IPS-NIHi11 (cell line): Measurements from ENCODE around the gene SERTAD3.
"Not testable (repeated sequence)": the region's sequence is repeated elsewhere in the genome, so short reads cannot be mapped to it uniquely, and the experiment has no call there.

ENCODE experiments used
- DNase-seq: peaks from one replicate; pipeline ENCODE4 v3.0.0; 2012; ENCODE audit warnings: mixed read lengths, low spot score

SERTAD3 gene, protein sequence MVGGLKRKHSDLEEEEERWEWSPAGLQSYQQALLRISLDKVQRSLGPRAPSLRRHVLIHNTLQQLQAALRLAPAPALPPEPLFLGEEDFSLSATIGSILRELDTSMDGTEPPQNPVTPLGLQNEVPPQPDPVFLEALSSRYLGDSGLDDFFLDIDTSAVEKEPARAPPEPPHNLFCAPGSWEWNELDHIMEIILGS

GRCh38 chr19:40444000-40444824, at the start of gene SERTAD3:
TSS of gene SERTAD3 (minus strand) at chr19:40444335. CDS start at chr19:40442080, 2,255 bp downstream.
- peak; percentile 93 for DNase-seq

DNA sequence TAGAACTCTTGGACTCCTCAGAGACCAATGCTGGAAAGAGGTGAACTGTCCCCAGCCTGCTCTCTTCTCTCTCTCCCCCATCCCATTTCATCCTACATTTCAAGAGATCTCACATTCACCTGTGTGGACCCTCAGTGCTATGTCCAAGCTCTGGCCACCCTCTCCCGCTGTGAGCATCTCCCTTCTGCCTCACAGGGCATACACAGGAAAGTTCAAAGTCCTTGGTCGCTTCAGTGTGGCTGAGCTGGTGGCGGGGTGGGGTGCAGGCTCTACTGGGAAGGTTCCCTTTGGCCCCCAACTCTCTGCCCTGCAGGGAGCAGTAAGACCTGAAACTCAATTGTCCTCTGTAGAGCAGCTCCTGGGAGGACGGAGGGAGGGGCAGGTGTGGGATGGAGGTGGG, 49.6 kb upstream of the SERTAD3 start:
- DNase-seq = no peak

- DNase-seq = no peak
Observed at GRCh38 chr19:40492274-40492673, 48.1 kb upstream of the SERTAD3 start.

- DNase-seq = peak; percentile 62
Observed at GRCh38 chr19:40489882-40490230, 45.7 kb upstream of the SERTAD3 start.

DNA sequence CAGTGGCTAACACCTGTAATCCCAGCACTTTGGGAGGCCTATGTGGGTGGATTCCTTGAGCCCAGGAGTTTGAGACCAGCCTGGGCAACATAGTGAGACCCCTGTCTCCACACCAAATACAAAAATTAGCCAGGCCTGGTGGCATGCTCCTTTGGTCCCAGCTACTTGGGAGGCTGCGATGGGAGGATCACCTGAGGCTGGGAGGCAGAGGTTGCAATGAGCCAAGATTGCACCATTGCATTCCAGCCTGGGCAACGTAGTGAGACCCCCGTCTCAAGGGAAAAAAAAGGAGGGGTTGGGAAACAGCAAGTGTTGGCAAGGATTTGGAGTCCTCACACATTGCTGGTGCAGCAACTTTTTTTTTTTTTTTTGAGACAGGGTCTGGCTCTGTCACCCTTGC, 41.9 kb upstream of the SERTAD3 start:
- no peak for DNase-seq

- DNase-seq = not testable (repeated sequence)
Observed at GRCh38 chr19:40475878-40476644, 31.9 kb upstream of the SERTAD3 start.

DNA sequence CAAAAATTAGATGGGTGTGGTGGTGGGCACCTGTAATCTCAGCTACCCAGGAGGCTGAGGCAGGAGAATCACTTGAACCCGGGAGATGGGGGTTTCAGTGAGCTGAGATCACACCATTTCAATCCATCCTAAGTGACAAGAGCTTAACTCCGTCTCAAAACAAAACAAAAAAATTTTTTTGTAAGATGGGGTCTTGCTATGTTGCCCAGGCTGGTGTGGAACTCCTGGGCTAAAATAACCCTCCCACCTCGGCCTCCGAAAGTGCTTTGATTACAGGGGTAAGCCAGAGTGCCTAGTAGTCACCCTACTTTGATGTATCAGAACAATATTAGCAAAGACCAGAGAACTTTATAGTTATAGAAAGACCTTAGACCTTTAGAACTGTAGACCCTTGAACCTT, 30.6 kb upstream of the SERTAD3 start:
- no peak for DNase-seq

DNA sequence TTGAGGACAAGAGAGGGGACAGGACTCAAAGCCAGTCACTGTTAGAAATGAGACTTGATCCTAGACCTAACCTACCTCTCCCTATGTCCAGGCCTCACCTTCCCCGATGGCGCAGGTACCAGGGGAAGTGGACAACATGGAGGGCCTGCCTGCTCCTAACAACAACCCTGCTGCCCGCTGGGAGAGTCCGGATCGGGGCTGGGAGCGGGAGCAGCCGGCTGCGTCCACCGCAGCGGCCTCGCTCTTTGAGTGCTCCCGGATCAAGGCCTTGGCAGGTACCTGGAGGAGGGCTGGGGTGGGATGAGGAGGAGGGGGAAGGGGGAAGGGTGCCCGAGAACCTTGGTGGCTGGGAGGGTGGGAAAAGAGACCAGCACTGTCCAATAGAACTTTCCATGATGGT, 28.4 kb upstream of the SERTAD3 start:
- no peak for DNase-seq

DNA sequence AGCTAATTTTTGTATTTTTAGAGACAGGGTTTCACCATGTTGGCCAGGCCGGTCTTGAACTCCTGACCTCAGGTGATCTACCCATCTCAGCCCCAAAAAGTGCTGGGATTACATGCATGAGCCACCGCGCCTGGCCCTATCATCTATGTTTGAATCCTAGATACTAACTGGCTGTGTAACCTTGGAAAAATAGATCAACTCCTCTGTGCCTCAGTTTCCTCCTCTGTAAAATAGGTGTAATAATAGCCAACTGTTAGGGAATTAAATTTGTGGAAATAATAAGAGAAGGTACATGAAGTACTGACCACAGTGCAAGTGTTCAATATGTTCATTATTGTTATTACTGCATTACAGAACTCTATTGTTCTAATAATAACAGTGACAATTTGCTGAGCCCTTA, 27.0 kb upstream of the SERTAD3 start:
- no peak for DNase-seq

DNA sequence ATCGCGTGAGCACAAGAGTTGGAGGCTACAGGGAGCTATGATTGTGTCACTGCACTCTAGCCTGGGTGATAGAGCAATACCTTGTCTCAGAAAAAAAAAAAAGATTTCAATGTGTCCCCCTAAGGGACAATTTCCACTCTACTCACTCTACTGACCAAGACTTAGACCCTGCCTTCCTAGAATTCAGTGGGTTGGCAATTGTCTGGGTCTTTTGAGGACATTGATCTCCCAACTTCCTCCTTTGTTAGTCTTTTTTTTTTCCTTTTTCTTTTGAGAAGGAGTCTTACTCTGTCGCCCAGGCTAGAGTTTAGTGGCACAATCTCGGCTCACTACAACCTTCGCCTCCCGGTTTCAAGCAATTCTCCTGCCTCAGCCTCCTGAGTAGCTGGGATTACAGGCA, 24.9 kb upstream of the SERTAD3 start:
- DNase-seq = no peak

DNA sequence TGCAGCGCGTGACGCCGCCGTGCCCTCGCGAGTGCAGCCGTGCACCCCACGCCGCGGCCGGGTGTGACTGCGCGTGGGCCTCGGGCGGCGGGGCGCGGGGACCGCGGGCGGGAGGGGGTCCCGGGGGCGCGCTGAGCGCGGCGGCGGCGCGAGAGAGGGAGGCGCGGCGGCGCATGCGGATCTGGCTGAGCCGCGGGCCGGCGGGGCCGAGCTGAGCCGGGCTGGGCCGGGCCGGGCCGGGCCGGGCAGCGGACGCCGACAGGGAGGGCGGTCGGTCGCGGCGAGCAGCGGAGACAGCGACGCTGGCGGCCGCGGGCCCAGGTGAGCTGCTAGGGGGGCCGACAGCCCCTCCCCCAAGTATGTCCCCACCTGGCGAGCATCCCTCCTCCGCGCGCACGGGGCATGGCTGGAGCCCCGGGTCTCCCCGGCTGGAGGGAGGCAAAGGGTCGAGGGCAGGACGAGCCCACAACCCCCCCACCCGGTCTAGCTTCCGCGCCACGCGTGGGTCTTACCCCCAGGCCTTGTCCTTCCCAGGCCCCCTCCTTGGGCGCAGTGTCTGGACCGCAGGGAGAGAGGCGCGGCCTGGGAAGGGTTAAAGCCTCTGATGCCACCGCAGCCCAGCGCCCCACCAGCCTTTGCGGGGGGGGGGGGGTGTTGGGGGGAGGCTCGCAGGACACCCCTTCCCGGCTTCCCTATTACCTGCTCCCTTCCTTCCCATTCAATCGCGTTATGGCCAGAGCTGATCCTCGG, 23.0 kb upstream of the SERTAD3 start, which contains the start of gene SPTBN4:
SPTBN4 (plus strand) TSS at position 17 of the 750 bp plus-strand sequence. CDS start 5,621 bp downstream, outside the sequence.
- DNase-seq = peak; percentile 62

DNA sequence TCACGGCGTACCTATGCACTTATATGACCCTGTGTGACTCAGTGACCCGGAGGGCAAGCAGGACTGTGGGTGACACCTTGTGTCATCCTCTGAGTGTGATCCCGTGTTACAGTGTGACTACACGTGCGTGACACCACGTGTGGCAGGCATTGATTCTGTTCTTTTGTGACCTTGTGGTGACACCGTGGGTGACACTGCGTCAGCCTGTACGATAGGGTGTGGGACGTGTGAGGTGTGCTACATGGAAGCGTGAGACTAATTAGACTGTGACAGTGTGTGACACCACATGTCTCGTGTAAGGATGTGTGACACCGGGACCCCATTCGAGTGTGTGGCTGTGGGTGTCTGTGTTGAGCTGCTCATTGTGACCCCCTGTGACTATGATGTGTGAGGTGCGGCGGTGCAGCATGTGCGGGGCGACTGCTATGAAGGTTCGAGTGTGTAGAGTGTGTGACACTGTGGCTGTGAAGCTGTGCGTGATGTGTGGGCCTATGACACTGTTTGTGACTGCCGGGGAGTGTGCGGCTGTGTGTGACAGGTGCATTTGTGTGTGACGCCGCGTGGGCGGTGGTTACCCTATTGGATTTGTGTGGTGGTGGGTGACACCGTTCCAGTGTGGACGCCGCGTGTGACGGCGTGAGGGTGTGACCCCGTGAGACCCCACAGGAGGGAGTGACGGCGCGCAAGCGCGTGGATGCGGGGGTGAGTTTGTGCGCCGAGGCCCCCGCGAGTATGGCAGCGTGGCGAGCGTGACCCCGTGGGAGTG, 22.3 kb upstream of the SERTAD3 start:
- DNase-seq = no peak

- peak; percentile 97 for DNase-seq
Observed at GRCh38 chr19:40465557-40466218, 21.6 kb upstream of the SERTAD3 start, which contains the start of gene BLVRB. TSS of gene BLVRB (minus strand) at chr19:40465745. CDS start at chr19:40465688, 57 bp downstream.

GRCh38 chr19:40465025-40465556, 21.0 kb upstream of the SERTAD3 start:
- DNase-seq = no peak

DNA sequence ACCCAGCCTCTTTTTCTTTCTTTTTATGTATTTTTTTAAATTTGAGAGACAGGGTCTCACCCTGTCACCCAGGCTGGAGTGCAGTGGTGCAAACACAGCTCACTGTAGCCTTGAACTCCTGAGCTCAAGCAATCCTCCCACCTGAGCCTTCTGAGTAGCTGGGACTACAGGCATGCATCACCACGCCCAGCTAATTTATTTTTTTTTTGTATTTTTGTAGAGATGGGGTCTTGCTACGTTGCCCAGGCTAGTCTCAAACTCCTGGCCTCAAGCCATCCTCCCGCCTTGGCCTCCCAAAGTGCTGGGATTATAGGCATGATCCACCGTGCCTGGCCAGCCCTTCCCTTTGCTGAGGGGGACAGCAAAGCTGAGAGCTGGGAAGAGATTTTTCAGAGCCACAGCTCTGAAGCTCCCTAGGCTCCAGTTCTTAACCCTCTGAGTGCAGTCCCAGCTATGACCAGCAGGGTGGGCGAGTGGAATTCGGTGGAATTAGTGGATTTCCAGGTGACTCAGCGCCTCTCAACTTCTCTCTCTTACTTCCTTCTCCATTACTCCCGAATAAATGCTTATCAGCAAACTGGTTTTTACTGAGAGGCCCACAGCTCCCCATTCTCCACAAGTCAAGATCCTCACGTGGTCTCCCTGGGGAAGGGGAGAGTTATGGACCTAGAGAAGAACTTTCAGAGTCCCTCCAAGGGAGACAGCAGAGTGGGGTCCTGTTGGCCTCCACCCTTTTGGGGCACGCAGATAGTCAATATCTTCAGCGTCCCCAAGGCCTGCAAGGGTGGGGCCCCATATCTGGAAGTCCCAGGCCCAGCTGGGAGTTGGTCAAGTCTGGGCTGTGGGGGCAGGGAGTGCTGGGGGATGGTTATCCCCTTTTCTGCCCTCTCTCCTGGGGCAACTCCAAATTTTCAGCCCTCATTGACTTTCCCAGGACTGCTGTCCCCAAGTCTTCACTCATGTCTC, 20.2 kb upstream of the SERTAD3 start:
- DNase-seq = peak; percentile 64

DNA sequence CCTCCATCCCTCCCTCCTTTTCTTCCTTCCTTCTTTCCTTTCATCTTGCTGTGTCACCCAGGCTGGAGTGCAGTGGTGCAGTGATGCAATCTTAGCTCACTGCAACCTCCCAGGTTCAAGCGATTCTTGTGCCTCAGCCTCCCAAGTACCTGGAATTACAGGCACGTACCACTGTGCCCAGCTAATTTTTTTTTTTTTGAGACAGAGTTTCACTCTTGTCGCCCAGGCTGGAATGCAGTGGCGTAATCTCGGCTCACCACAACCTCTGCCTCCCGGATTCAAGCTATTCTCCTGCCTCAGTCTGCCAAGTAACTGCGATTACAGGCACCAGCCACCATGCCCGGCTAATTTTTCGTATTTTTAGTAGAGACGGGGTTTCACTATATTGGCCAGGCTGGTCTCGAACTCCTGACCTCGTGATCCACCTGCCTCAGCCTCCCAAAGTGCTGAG, 19.5 kb upstream of the SERTAD3 start:
- DNase-seq = not testable (repeated sequence)

DNA sequence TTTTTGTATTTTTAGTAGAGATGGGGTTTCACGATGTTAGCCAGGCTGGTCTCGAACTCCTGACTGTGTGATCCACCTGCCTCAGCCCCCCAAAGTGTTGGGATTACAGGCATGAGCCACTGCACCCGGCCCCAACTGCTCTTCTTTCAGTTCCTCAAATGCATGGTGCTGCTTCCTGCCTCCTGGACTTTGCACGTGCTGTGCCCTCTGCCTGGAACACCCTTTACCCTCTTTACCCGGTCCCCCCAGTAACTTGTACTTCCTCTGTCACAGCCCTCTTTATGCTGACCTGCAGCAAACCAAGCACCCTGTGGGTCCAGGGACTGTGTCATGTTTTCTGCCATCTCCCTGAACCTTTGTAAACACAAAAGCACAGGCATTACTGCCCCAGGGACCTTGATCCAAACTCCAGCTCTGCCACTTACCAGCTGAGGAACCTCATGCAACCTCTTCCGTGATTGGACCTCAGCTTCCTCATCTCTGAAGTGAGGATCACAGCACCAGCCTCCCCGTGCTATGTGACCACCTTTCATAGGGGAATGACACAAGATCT, 17.6 kb upstream of the SERTAD3 start:
- no peak for DNase-seq

DNA sequence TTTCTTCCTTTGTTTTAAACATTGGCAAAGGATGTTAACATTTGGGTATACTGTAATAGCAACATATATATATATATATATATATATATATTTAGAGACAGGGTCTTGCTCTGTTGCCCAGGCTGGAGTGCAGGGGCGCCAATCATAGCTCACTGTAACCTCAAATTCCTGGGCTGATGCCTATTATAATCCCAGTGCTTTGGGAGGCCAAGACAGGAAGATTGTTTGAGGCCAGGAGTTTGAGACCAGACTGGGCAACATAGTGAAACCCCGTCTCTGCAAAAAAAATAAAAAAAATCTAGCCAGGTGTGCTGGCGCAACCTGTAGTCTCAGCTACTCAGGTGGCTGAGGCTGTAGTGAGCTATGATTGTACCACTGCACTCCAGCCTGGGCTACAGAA, 16.1 kb upstream of the SERTAD3 start:
- DNase-seq = no peak

DNA sequence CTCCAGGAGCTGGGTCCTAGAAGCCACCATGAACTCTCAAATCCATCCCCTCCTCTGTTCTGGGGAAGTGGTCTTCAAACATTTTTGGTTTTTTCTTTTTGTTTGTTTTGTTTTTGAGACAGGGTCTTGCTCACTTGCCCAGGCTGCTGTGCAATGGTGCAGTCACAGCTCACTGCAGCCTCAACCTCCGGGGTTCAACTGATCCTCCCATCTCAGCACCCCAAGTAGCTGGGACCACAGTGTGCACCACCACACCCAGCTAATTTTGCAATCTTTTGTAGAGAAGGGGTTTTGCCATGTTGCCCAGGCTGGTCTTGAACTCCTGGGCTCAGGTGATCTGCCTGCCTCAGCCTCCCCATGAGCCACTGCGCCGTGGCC, 14.5 kb upstream of the SERTAD3 start:
- DNase-seq = no peak
